ENCODE results near the gene ZC3H12A.
"Not testable (repeated sequence)": the region's sequence is repeated elsewhere in the genome, so short reads cannot be mapped to it uniquely, and the experiment has no call there.

ZC3H12A gene

DNA sequence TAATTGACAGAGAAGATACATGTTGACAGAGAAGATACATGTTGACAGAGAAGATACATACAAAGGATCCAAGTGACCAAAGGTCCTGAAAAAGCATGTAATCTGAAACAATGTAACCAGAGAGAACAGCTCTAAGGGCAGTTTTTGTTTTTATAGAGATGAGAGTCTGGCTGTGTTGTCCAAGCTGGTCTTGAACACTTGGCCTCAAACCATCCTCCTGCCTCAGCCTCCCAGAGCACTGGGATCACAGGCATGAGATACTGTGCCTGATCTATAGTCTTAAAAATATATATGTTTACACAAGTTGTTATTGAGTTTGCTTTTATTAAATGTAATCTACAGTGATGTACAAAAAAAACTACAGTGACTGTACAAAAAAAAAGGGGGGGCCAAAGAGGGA lies 27.7 kb downstream of the ZC3H12A start:
- no peak for DNase-seq
- ATAC-seq, result no peak

DNA sequence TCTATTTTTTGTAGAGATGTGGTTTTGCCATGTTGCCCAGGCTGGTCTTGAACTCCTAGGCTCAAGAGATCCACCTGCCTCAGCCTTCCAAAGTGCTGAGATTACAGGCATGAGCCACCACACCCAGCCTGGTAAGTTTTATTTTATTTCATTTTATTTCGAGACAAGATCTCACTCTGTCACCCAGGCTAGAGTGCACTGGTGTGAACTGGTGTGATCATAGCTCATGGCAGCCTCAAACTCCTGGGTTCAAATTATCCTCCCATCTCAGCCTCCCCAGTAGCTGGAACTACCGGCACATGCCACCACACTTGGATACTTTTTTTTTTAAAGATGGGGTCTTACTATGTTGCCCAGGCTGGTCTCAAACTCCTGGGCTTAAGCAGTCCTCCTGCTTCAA lies 28.4 kb downstream of the ZC3H12A start:
- not testable (repeated sequence) for ATAC-seq, DNase-seq

DNA sequence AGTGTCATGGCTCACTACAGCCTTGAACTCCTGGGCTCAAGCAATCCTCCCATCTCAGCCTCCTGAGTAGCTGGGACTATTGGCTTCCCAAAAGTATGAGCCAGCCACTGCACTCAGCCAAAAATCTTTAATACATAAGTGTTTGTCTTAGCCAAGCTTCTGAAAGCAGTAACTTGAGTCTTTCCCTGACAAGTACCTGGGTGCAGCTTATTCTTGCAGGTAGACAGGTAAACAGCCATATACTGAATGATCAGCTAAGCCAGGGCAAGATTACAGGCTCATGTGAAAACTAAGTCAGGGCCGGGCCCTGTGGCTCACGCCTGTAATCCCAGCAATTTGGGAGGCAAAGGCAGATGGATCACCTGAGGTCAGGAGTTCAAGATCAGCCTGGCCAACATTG lies 32.4 kb downstream of the ZC3H12A start:
- no peak for DNase-seq
- ATAC-seq, result no peak

DNA sequence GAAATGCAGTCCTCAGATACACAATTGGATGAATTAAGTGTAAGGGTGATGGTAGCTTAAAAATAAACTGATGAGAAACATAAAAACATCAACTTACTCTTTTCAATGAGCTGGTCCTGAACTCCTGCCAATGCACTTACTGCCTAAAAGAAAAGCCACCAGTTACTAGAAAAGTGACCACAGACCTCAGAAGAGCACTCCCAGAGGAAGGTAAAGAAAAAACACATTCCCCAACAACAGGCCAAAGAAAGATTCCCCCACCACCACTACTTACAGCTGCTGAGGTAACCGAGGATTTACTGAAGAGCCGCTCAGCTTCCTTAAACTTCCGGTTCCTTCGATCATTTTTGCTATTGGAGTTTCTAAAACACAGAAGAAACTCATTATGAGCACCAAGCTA lies 34.8 kb downstream of the ZC3H12A start:
- ATAC-seq (no peak), DNase-seq (no peak)

DNA sequence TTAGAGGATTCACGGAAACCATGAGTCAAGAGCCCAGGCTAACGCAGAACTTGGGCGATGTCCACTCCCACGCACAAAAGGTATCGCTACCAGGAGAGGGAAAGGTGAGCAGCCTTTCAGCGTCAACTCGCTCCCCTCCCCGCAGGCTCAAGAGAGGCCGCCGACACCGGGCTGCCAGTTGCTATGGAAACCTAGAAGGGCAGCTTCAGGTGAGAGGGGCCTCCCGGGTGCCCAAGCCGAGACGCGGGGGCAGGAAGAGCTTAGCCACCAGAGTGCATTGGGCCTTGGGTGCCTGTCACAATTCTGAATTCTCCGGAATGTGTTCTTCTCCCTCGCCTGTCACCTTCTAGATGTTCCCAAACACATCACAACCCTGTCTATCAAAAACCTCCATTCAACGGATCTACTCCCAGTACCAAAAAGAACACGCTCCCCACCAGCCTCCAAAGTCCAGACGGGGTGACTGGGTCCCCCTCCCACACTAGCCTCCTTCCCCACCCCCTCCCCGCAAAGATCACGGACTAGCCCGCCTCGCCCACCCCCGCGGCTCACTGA lies 39.5 kb downstream of the ZC3H12A start:
- peak; percentile 72 for DNase-seq
- ATAC-seq, result peak; percentile 55

DNA sequence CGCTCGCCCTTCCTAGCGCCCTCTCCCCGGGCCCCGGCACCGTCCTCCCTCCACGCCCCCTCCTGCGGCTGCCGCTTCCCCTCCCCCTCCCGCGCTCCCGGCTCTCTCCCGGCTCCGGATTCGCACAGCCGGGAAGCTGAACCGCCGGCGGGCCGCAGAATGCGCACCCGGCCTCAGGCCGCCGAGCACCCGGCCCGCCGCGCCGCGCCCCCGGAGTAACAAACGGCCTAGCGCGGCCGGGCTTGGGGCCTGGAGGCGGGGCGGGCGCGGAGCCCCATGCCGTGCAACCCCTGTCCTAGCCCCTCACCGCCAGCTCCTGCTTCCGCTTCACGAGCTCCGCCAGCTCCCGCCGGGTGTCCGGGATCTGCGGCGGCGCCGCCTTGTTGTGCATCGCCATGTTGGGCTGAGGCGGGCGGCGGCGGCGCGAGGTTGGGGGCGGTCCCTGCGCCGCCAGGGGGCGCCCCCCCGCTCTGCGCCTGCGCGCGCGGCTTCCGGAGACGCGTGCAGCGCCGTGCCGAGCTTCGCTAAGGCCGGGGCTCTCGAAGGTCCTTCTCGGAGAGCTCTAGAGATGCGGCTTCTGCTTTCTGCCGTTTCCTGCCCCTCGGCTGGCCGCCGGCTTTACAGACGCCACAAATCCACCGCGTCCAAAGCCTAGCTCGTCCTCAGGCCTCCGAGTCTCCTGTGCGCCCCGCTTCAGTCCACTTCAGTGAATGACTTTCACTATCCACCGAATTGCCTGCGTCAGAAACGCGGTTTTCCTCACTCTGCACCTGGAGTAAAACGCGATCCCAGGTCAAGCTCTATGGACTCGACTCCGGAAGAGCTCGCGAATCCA lies 40.2 kb downstream of the ZC3H12A start, which contains the start of gene MEAF6:
TSS of gene MEAF6 (minus strand) at position 417 of the 835 bp plus-strand sequence. CDS start at position 397, 20 bp downstream.
- peak; percentile 91 for ATAC-seq
- peak; percentile 88 for DNase-seq

DNA sequence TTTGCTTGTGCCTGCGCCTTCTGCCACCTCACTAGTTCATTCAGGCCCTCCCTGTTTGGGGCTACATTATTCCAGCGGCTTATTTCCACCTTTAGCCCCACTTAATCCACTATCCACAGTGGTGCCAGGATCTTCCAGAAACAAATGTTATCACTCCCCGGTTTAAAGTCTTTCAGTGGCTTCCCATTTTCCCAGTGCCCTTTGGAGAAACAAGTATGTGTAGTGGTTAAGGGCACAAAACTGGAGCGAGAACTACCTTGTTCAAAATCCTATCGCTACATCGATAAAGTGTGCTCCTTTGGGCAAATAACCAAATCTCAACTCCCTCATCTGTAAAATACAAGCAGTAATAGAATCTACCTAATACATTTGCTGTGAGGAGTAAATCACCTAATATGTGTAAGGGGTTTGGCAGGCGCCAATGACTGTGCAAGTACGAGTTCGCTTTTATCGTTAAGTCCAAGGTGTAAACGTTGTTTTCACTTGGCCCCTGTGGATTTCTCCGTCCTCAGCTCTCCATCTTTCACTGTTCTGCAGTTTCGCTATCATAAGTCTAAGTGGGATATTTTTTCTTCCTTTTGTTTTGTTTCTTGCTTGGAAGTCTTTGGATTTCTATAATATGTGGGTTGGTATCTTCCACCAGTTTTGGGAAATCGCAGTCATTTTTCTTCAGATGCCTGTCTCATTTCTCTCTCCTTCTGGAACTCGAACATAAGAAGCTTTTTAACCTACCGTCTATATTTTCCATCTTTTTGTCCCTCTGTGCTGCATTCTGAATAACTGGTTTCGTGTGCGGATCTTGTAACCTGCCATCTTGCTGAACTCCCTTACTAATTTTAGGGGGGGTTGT lies 41.0 kb downstream of the ZC3H12A start:
- no peak for DNase-seq

DNA sequence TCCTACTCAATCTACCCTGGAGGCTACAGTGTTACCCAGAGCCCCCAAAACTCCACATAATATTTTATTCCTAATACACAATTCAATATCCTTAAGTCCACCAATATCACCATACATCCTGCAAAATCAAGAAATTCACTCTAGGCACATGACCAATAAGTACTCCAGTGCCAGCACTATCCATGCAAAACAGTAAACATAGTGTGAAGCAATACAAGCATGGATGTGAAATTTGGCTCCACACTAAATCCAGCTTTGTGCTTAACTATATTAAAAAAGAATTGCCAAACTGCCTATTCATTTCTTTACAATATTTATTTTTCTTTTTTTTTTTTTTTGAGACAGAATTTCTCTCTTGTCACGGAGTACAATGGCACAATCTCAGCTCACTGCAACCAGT lies 43.2 kb downstream of the ZC3H12A start:
- no peak for DNase-seq
- ATAC-seq, result no peak

More for the DNA sequence above, 41.0 kb downstream of the ZC3H12A start:
- no peak for ATAC-seq

DNA sequence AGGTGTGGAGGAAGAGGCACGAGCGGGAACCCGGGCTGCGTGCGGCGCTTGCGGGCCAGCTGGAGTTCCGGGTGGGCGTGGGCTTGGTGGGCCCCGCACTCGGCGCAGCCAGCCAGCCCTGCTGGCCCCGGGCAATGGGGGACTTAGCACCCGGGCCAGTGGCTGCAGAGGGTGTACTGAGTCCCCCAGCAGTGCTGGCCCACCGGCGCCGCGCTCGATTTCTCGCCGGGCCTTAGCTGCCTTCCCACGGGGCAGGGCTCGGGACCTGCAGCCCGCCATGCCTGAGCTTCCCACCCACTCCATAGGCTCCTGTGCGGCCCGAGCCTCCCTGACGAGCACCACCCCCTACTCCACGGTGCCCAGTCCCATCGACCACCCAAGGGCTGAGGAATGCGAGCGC lies 43.9 kb downstream of the ZC3H12A start:
- DNase-seq, ATAC-seq: not testable (repeated sequence)

DNA sequence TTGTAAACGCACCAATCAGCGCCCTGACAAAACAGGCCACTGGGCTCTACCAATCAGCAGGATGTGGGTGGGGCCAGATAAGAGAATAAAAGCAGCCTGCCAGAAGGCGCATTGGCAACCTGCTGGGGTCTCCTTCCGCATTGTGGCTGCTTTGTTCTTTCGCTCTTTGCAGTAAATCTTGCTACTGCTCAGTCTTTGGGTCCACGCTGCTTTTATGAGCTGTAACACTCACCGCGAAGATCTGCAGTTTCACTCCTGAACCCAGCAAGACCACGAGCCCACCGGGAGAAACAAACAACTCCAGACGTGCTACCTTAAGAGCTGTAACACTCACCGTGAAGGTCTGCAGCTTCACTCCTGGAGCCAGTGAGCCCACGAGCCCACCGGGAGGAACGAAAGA lies 44.5 kb downstream of the ZC3H12A start:
- not testable (repeated sequence) for ATAC-seq

DNA sequence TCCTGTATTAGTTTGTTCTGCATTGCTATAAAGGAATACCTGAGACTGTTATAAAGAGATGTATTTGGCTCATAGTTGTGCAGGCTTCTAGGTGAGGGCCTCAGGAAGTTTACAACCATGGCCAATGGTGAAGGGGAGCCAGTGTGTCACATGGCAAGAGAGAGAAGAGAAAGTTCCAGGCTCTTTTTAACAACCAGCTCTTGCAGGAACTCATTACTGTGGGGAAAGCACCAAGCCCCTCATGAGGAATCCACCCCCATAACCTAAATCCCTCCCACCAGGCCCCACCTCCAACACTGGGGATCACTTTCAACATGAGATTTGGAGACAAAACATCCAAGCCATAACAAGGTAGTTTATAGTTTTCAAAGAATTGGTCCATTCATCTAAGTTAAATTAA lies 45.2 kb downstream of the ZC3H12A start:
- DNase-seq (peak; percentile 28), ATAC-seq (peak; percentile 50)

More for the DNA sequence above, 44.5 kb downstream of the ZC3H12A start:
- DNase-seq, result peak; percentile 67

DNA sequence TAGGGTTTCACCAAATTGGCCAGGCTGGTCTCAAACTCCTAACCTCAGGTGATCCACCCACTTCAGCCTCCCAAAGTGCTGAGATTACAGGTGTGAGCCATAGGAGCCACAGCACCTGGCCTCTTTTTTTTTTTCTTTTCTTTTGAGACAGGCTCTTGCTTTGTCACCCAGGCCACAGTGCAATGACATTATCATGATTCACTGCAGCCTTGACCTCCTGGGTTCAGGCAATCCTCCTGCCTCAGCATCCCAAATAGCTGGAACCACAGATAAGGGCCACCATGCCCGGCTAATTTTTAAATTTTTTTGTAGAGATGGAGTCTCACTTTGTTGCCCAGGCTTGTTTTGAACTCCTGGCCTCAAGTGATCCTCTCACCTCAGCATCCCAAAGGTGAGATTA lies 55.5 kb downstream of the ZC3H12A start:
- ATAC-seq, result not testable (repeated sequence)

DNA sequence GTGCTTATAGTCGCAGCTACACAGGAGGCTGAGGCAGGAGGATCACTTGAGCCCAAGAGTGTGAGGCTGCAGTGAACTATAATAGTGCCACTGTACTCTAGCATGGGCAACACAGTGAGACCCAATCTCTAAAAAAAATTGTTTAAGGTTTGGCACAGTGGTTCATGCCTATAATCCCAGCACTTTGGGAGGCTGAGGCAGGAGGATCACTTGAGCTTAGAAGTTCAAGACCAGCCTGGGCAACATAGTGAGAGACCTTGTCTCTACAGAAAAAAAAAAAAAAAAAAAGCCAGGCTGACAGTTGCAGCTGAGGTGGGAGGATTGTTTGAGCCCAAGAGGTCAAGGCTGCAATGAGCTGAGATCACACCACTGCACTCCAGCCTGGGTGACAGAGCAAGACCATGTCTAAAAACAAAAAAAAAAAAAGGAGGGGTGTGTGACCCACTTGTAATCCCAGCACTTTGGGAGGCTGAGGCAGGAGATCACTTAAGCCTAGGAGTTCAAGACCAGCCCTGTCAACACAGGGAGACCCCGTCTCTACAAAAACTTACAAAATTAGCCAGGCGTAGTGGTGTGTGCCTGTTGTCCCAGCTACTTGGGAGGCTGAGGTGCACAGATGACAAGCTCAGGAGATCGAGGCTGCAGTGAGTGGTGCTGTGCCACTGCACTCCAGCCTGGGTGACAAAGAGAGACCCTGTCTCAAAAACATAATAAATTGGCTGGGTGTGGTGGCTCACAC lies 58.2 kb downstream of the ZC3H12A start:
- ATAC-seq, DNase-seq: not testable (repeated sequence)

More for the DNA sequence above, 55.5 kb downstream of the ZC3H12A start:
- DNase-seq, result not testable (repeated sequence)

DNA sequence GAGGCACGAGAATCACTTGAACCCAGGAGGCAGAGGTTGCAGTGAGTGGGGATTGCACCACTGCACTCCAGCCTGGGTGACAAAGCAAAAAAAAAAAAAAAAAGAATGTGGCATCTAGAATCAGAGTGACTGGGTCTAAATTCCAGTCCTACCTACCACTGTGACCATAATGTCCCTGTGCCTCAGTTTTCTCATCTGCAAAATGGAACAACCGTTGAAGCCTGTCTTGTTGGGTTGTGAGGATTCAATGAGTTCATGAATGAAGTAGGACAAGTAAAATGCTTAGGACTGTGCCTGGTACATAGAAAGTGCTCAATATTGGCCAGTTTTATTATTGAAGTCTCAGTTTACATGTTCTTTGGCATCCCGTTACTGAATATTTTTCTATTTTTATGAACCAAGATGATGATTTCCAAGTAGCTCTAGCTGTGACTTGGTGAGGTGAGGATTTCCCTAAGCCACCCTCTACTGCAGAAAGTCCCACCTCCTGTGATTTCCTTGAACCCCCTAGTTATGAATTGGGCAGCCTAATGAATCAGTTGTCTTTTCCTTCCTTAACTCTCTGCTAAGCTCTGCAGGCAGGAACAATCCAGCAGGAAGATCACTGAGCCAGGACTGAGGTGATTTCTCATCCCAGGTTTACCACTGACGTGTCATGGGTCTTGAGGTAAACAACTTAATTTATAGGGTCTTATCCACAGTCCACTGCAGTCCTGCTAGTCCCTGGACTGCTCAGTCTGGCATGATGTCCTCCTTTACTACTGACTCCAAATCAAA lies 59.1 kb downstream of the ZC3H12A start:
- ATAC-seq (no peak), DNase-seq (no peak)

Measured in stimulated activated naive CD8-positive, alpha-beta T cell treated with anti-CD3 and anti-CD28 coated beads, Interleukin-15, Interleukin-2, amounts not matched to agents 100 U/mL and 50 U/mL, for 24 hours (primary cell).